PC-3 (cell line): ENCODE data around the gene SQOR. TPM values are rescaled to one million over a fixed set of nuclear protein-coding genes. Genes with fewer than 3 reads are reported as not detected.

ENCODE experiments used
- ATAC-seq: fragments of 200-7000 bp; cut with Tn5 transposase; 2 replicates; pipeline ENCODE4 v1.9.1; 2020; ENCODE audit warnings: mild to moderate bottlenecking, moderate library complexity
- BruUV-seq: library from RNA; stranded (reverse); fragments of 400-500 nt; replicated peaks from 2 replicates; lab custom pipeline; 2021; lab: Mats Ljungman, UMichigan
- CTCF ChIA-PET: fragments of 300-600 bp; sonication (Branson Sonifier 250); formaldehyde crosslinking; loops from one replicate; lab custom pipeline; 2022; ENCODE audit warnings: antibody characterized with exemption; lab: Charles Lee
- POLR2A ChIA-PET: fragments of 300-600 bp; sonication (Branson Sonifier 250); formaldehyde crosslinking; loops from one replicate; lab custom pipeline; 2022; ENCODE audit warnings: antibody characterized with exemption; ENCODE audit not compliant: unreplicated experiment; lab: Charles Lee
- DNase-seq: peaks from one replicate; pipeline ENCODE4 v3.0.0-alpha.2; 2015
- H2AFZ ChIP-seq: fragments of 300-600 bp; sonication (generic); 2 replicates; pipeline ENCODE4 v1.6.0; 2016; ENCODE audit warnings: antibody characterized with exemption, low read length
- H3F3A ChIP-seq: fragments of 300-600 bp; sonication (generic); one replicate; pipeline ENCODE4 v1.6.0; 2017; ENCODE audit warnings: antibody characterized with exemption, low read length, control low read depth, mild to moderate bottlenecking; ENCODE audit not compliant: unreplicated experiment
- H3K27ac ChIP-seq: fragments of 300-600 bp; sonication (generic); 2 replicates; pipeline ENCODE4 v1.5.1; 2016; ENCODE audit warnings: mild to moderate bottlenecking, low read length
- H3K27me3 ChIP-seq: fragments of 300-600 bp; sonication (generic); 2 replicates; pipeline ENCODE4 v1.6.1; 2016; ENCODE audit warnings: low read length, mixed read lengths
- H3K36me3 ChIP-seq: fragments of 300-600 bp; sonication (generic); 2 replicates; pipeline ENCODE4 v1.6.1; 2016; ENCODE audit warnings: low read depth, mixed run types, low read length, mixed read lengths
- H3K4me1 ChIP-seq: fragments of 300-600 bp; sonication (generic); 2 replicates; pipeline ENCODE4 v1.5.1; 2016; ENCODE audit warnings: low read length; ENCODE audit not compliant: insufficient read depth
- H3K4me2 ChIP-seq: fragments of 300-600 bp; sonication (generic); 2 replicates; pipeline ENCODE4 v1.6.0; 2016; ENCODE audit warnings: low read length
- H3K4me3 ChIP-seq: fragments of 300-600 bp; sonication (generic); 2 replicates; pipeline ENCODE4 v1.5.1; 2016; ENCODE audit warnings: mild to moderate bottlenecking, low read length, mixed read lengths
- H3K79me2 ChIP-seq: fragments of 300-600 bp; sonication (generic); 2 replicates; pipeline ENCODE4 v1.6.1; 2017; ENCODE audit warnings: low read length, mixed read lengths
- H3K9ac ChIP-seq: fragments of 300-600 bp; sonication (generic); 2 replicates; pipeline ENCODE4 v1.6.0; 2016; ENCODE audit warnings: mild to moderate bottlenecking, low read length
- H3K9me2 ChIP-seq: fragments of 300-600 bp; sonication (generic); replicated peaks from 2 replicates; pipeline ENCODE4 v1.6.1; 2016; ENCODE audit warnings: mixed run types, low read length, mixed read lengths
- H3K9me3 ChIP-seq: fragments of 300-600 bp; sonication (generic); 2 replicates; pipeline ENCODE4 v1.6.1; 2016; ENCODE audit warnings: low read length, mixed read lengths
- H4K20me1 ChIP-seq: fragments of 300-600 bp; sonication (generic); 2 replicates; pipeline ENCODE4 v1.6.1; 2016; ENCODE audit warnings: low read length, mixed read lengths
- EZH2 ChIP-seq: fragments of 300-600 bp; sonication (generic); IDR thresholded peaks from one replicate; pipeline ENCODE4 v1.6.1; 2017; ENCODE audit warnings: antibody characterized with exemption, mild to moderate bottlenecking, low read length; ENCODE audit not compliant: unreplicated experiment
- EZH2phosphoT487 ChIP-seq: fragments of 300-600 bp; sonication (generic); IDR thresholded peaks from 2 replicates; pipeline ENCODE4 v1.6.1; 2018; ENCODE audit warnings: mild to moderate bottlenecking, antibody characterized with exemption, low read length, borderline replicate concordance
- intact Hi-C: fragments of 100-400 bp; cut with micrococcal nuclease; formaldehyde crosslinking; loops from 2 replicates; pipeline ENCODE4 v1.9.0; 2023
- total RNA-seq: library from RNA; depleted of rRNA; stranded (reverse); fragments of >200 nt; gene quantifications from 2 replicates; pipeline ENCODE4 v1.2.3, GENCODE V29; 2014
- TF ChIP-seq, protein P1 (sequence below): fragments of 300-600 bp; sonication (generic); conservative IDR thresholded peaks from 2 replicates; pipeline ENCODE4 v1.5.1; 2017; ENCODE audit warnings: antibody characterized with exemption, low read depth, mild to moderate bottlenecking, low read length

SQOR gene
- total RNA-seq, 1 experiment from 2014 or later: 86.1 TPM

- H2AFZ ChIP-seq: peak overlapping the region; percentile 74
- no peaks in the 10 kb centered on the region for H4K20me1 ChIP-seq
- no peaks in the 10 kb centered on the region for H3K27me3 ChIP-seq
- H3K4me1 ChIP-seq: peaks cover 48% of the 10 kb centered on the region
- no peaks in the 10 kb centered on the region for H3K9me2 ChIP-seq
- ChIA-PET POLR2A (interaction anchor here (0.6 kb wide), 2 partner anchors 10 to 18 kb away, joined by 3 read pairs; no protein-coding TSS in a partner anchor), CTCF (interaction anchor here (0.6 kb wide), 1 partner anchor 637 kb away, joined by 4 read pairs; no protein-coding TSS in a partner anchor)
- ATAC-seq (peak; percentile 58), DNase-seq (peak; percentile 51)
- H3K4me3 ChIP-seq: peak overlapping the region; percentile 88
- H3K9me3 ChIP-seq: no peaks in the 10 kb centered on the region
- intact Hi-C loops: loop anchor here (2.0 kb wide), 1 partner anchor 70 kb away; no protein-coding TSS in a partner anchor
- peak overlapping the region; percentile 77 for H3K9ac ChIP-seq
- H3K27ac ChIP-seq: peak overlapping the region; percentile 82
- peaks cover 51% of the 10 kb centered on the region for H3K79me2 ChIP-seq
- BruUV-seq: TSS peak; percentile 62
- H3K36me3 ChIP-seq: no peaks in the 10 kb centered on the region
- no peaks in the 10 kb centered on the region for H3F3A ChIP-seq
- no peak for TF ChIP-seq EZH2phosphoT487
- TF ChIP-seq, protein P1, sequence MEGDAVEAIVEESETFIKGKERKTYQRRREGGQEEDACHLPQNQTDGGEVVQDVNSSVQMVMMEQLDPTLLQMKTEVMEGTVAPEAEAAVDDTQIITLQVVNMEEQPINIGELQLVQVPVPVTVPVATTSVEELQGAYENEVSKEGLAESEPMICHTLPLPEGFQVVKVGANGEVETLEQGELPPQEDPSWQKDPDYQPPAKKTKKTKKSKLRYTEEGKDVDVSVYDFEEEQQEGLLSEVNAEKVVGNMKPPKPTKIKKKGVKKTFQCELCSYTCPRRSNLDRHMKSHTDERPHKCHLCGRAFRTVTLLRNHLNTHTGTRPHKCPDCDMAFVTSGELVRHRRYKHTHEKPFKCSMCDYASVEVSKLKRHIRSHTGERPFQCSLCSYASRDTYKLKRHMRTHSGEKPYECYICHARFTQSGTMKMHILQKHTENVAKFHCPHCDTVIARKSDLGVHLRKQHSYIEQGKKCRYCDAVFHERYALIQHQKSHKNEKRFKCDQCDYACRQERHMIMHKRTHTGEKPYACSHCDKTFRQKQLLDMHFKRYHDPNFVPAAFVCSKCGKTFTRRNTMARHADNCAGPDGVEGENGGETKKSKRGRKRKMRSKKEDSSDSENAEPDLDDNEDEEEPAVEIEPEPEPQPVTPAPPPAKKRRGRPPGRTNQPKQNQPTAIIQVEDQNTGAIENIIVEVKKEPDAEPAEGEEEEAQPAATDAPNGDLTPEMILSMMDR: peak; percentile 65
- peak overlapping the region; percentile 85 for H3K4me2 ChIP-seq
Observed at GRCh38 chr15:45635191-45635638, 386 bp downstream of the SQOR start.

- ATAC-seq (no peak), DNase-seq (no peak)
- H4K20me1 ChIP-seq: no peaks in the 10 kb centered on the region
- no peaks in the 10 kb centered on the region for H3K36me3 ChIP-seq
- peaks cover 54% of the 10 kb centered on the region for H3K4me1 ChIP-seq
- H2AFZ ChIP-seq: peak overlapping the region; percentile 74
- H3K27ac ChIP-seq: peak overlapping the region; percentile 82
- CTCF ChIA-PET: no interaction called here
- peaks cover 52% of the 10 kb centered on the region for H3K79me2 ChIP-seq
- BruUV-seq: no TSS peak
- TF ChIP-seq, protein P1: no peak
- TF ChIP-seq EZH2phosphoT487 (no peak), EZH2 (no peak)
- no peaks in the 10 kb centered on the region for H3K9me3 ChIP-seq
- H3K9ac ChIP-seq: peak overlapping the region; percentile 77
- peaks cover 1% of the 10 kb centered on the region for H3F3A ChIP-seq
- peak overlapping the region; percentile 85 for H3K4me2 ChIP-seq
- POLR2A ChIA-PET: interaction anchor here (0.6 kb wide), 1 partner anchor 10 kb away, joined by 3 read pairs; no protein-coding TSS in a partner anchor
- H3K4me3 ChIP-seq: peak overlapping the region; percentile 88
- no peaks in the 10 kb centered on the region for H3K27me3 ChIP-seq
- intact Hi-C loops: loop anchor here (2.0 kb wide), 1 partner anchor 69 kb away; no protein-coding TSS in a partner anchor
- H3K9me2 ChIP-seq: no peaks in the 10 kb centered on the region
Observed at GRCh38 chr15:45635763-45636292, 999 bp downstream of the SQOR start.

GRCh38 chr15:45637141-45637540, 2.3 kb downstream of the SQOR start:
- DNase-seq: peak; percentile 38
- Histone ChIP-seq H3K36me3 (no peaks in the 10 kb centered on the region), H3K9me2 (no peaks in the 10 kb centered on the region), H3K9me3 (no peaks in the 10 kb centered on the region), H3K4me3 (peak overlapping the region; percentile 88), H2AFZ (peak overlapping the region; percentile 12; the same call in 1 of the 2 replicates), H3K27me3 (no peaks in the 10 kb centered on the region), H4K20me1 (no peaks in the 10 kb centered on the region), H3K4me1 (peaks cover 55% of the 10 kb centered on the region), H3K4me2 (peak overlapping the region; percentile 85), H3K27ac (peak overlapping the region; percentile 100), H3K9ac (peak overlapping the region; percentile 58), H3F3A (peaks cover 10% of the 10 kb centered on the region), H3K79me2 (peaks cover 52% of the 10 kb centered on the region)
- intact Hi-C loops: no loop called here
- TF ChIP-seq, protein P1: no peak
- no peak for TF ChIP-seq EZH2
- no peak for TF ChIP-seq EZH2phosphoT487
- ATAC-seq: no peak
- BruUV-seq: no TSS peak
- ChIA-PET POLR2A (no interaction called here), CTCF (interaction anchor here (0.7 kb wide), 1 partner anchor 161 kb away, joined by 5 read pairs; no protein-coding TSS in a partner anchor)
